Measurements from ENCODE around the gene ADAMTS2.
A peak's percentile ranks its signal among the peaks of the same experiment; 100 is the strongest.

The ADAMTS2 gene

DNA sequence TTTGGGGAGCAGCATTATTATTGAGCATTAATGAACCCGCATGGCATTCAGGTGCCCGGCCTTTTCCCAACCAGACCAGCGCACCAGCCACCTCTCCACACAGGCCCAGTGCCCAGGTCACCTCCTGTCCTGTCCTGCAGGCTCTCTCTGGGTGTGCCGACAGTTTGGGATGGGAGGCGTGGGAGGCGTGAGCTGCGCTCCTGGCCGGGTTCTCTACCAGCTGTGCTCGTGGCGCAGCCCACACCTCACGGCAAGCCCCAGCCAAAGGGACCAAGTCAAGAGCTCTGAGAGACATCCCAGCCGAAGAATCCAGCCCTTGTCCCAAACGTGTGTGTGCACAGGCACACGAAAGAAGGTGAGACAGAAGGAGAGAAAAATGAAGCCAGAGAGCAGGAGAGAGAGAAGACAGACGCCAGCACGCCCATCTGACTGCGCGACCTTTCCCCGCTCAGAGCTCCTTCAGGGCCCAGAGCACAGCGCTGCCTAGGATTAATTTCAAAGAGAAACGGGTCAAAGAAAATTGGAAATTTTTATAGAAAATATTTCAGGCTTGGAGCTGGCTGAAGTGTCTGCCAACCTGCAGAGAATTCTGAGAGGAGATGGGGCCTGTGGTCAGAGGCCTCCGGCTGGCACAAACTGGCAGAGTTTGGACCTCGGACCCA is 81.7 kb downstream of the ADAMTS2 start:
- no peak for DNase-seq

DNA sequence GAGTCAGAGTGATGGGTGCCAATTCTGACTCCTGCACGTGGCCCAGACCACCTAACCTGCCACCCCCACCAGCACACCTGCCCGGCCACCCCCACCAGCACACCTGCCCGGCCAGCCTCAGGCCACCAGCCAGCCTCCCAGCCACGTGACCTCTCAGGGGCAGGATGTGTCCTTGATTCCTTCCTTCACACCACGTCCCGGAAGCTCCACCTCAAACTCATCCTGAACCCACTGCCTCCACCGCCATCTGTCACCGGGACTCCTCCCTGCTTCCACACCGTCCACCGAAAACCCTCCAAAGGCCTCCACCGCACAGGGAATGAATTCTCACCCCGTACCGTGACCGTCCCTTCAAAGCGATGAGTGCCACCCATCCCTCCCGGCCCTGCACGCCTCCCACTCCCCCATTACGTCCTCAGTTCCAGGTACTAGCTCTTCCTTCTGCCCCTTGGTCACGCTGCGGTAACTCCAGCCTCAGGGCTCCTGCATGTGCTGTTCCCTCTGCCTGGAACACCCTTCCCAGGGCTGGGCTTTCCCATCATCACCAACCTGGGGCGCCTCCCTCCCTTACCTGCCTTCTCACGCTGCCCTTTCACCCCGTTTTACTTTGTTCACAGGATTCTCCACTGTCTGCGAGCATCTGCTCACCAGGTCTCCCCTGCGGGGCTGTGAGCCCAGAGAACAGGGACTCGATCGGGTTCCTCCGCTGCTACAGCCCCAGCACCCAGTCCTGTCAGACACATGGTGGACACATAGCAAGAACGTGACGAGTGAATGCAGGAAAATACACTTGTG is 82.9 kb downstream of the ADAMTS2 start:
- no peak for DNase-seq

DNA sequence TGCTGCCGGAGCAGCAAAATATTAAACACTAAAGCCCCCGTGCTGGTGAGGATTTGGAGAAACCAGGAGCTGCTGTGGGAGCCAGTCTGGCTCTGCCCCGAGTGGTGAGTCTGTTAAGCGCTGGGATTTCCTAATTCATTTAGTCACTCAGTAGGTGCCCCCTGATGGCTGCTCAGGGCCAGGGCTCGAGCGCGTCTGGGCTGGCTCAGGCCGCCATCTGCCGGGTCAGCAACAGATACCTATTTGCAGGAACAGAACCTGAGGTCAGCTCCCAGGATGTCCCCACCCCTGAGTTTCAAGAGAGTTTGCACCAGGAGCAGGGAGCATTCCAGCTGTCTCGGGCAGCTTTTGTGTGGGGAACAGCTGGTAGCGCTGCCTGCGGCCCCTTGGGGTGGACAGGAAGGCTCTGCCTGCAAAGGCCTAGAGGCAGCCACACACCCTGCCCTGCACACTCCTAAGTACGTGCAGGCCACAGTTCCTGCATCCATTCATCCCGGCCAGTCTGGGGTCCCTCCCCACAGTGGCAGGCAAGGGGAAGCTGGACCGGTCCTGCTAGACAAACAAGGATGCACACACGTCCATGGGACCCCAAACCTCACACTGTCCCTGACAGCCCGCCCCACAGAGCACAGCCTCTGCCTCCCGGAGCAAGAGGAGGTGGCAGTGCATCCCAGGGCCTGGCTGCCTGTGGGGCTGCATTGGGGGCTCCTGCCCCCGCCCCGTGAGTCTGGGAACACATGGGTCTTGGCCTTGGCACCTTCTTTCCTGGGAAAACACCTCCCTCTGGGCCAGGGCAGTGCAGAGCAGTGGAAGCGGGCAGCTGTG is 83.7 kb downstream of the ADAMTS2 start:
- peak; percentile 13 for DNase-seq

DNA sequence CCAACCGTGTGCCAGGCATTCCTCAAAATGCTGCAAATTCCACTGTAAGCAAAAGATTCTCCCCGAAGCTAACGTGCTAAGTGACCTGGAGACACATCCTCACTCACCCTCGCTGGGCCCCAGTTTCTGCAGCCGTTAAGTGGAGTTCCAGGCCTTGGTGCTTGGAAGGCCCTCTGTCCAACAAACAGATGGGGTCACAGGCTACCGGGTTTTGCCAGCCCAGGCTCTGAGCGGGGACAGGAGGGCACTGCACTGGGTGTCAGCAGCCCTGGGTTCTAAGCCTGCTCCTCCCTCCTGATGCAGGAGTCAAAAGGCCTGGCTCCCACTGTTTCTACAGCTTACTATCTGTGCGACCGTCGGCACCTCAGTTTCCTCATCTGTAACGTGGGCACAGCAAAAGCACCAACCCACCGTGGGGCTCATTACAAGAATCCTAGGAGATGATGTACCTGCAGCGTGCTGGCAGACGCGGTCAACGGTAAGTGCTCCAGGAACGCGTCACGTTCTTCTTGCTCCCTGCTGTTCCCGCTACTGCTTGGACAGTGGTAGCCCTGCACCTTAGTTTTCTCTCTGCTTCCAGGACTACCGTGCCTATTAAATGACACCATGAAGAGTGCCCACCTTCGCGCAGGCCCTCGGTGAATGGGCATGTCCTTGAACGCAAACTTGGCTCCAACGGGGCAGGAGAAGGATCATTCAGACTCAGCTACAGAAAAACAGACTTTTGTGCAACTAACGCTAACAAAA is 84.8 kb downstream of the ADAMTS2 start:
- no peak for DNase-seq

DNA sequence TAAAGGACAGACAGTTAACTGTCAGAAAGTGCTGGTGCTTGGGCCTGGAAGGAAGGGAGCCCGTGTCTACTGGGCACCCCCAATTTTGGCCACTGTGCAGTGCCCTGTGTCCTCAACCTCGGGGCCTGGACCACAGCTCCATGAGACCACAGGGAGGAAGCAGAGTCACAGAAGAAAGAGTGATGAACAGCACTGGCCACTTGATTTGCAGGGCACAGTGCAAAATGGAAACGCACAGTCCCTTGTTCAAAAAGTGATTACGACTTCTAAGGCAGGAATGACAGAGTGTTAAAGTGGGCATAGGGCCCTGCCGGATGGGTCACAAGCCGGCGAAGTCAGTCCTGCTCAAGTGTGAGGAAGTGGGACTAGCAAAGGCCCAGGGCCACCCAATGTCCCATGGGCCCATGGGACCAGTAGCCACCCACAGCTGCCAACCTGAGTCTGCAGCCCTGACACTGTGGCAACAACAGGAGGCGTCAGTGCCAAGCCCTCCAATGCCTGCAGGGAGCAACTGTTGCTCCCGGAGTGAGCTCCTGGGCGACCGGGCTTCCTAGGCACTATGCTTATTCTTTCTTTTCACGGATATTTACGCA is 85.4 kb downstream of the ADAMTS2 start:
- no peak for DNase-seq

DNA sequence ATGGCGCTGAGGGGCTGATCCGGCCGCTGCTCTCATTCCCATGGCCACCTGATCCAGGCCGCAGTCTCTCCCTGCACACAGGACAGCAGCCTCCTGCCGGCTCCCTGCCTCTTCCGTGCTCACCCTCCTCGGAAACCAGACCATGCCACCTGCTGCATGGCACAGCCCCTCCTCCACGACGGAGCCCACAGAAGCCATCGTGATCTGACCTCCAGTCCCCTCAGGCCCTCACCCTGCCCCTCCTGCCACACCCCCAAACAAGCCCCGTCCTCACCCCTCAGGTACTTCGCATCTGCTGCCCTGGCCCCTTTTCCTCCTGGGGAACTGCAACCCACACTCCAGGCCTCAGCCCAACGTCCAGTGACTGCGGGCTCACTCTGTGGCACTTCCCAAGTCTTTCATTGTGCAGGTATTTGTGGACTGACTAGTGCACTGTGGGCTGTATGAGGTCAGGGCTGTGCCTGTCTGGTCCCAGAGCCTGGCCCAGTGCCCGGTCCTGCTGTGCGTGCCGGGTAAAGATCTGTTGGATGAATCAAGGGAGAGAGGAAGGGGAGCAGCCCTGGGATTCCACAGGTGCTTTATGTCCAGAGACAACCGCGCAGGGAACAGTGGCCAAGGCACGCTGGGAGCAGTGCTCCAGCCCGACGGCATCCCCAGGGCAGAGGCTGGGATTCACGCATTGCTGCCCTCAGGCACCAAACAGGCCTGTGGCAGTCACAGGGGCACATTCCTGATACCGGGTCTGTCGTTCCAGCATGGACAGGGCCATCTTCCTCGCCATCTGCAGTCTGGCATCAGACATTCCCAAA is 86.1 kb downstream of the ADAMTS2 start:
- no peak for DNase-seq

DNA sequence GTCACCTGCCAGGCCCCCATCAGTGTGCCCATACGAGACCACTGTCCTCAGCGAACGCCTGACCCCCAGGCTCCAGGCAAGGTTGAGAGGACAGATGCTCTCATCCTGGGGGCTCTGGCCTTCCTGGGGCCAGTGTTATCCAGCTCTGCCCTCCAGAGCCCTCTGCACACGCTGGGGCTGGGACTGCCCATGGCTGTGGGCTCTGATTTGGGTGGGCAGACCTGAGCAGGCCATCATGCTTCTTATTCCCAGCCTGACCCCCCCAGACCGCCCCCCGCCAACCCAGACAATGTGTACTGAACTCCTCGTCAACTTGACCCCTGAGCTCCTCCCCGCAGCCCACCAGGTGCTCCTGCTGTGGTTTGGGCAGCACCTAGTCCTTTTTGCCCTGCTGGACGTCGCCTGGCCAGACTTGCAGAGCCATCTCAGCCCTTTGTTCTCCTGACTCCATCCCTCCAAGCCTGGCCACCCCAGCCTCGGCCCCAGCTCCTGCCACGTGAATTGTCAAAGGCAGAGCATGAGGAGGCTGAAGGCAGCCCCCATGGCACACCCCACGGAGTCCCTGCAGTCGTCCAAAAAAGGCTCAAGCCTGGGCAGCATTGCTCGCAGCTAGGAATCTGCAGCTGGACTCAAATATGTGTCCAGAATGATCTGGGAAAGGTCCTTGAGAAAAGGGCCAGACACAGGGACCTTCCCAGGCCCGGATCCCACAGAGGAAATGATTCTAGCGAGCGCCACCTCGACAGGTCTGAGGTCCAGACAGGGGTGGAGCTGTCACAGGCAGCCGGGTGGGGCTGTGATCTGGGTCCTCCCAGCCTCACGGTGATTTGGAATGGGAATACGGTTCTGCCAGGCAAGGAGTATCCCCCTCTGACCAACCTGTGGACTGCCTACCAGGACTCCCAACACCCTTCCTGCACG is 87.0 kb downstream of the ADAMTS2 start:
- no peak for DNase-seq

DNA sequence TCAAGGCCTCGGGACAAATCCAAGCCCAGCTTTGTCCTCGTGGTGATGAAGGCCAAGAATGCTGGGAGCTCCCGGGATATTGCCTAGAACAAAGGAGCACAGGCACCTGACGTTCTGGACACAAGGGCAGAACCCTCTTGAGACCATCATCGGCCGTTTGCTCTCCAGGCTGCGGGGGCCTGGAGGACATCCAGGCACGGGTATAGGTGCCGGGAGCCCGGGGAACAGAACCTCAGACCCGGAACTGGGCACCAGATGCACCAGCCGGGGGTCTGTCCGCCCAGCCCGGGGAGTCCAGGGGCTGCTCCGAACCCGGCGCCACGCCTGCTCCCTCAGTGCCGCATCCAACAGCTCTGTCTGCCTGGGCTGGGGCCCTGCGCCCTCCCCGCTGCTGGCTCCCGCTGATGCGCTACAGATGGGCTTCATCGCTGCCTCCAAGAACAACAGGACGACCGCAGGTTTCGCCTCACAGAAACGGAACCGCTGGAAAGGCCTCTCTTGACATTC is 88.0 kb downstream of the ADAMTS2 start:
- DNase-seq = no peak

DNA sequence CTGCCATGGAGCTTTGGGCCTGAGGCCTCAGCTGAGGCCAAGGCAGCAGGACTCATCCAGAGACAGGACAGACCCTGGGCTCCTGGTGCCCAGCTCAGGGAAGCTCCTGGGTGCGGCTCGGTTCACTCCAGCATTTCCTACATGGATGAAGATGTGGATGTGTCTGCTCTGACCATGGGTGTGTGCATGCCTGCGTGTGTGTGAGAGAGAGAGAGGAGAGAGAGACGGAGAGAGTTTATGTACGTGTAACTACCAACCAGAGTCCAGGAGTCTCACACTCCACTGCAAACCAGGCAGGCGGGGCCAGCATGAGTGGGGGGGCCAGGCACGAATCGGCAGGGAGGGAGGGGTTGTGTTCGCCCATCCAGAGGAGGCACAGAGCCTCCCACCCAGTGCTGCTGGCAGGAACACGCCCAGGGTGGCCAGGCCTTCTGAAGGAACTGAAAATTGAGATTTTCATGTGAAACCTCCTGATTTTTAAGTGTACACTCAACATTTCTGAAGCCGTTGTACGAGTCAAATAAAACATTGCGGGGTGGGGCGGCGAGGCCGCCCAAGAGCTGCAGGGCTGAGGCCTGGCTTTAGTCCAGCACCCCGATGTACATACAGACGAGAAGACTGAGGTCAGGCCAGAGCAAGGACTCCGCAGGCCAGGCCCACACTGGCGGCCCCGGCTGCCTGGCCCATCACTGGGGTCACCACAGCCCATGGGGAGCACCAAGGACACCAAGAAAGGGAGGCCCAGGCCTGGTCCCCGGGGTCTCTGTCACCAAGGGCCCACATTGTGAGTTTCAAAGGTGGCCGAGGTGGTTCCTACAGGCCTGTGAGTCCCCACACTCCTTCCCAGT is 88.7 kb downstream of the ADAMTS2 start:
- DNase-seq = no peak

DNA sequence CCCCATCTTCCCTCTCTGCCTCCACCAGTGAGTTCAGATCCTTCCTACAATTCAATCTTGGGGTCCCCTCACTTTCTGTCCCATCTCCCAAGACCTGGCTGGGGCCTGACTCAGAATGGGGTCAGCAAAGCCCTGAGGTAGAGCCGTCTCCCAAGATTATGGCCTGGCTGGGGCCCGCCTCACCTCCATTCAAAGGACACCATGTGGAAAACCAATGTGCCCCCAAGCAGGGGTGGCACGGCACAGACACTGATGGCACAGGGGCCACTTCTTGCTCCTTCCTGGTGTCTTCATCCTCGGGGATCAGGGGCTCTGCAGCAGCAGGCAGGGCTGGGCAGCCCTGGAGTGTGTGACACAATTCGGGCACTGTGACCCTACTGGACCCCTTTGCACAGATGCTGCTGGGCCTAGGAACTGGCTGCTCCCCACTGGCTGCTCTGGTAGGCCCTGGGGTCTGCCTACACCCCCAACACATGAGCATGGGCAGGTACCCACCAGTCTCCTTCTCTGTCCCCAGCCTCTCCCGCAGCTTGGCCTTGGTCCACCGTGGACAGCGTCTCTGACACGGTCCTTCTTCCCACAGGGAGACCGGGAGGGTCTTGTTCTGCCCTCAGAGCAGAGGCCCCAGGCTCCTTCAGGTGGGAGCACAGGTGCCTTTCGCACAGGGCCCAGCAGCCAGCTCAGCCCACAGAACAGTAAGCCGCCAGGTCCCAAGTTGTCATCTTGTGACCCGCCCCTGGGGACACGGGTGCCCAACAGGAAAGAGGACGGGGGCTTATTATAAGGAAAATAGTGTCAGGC is 89.5 kb downstream of the ADAMTS2 start:
- no peak for DNase-seq

DNA sequence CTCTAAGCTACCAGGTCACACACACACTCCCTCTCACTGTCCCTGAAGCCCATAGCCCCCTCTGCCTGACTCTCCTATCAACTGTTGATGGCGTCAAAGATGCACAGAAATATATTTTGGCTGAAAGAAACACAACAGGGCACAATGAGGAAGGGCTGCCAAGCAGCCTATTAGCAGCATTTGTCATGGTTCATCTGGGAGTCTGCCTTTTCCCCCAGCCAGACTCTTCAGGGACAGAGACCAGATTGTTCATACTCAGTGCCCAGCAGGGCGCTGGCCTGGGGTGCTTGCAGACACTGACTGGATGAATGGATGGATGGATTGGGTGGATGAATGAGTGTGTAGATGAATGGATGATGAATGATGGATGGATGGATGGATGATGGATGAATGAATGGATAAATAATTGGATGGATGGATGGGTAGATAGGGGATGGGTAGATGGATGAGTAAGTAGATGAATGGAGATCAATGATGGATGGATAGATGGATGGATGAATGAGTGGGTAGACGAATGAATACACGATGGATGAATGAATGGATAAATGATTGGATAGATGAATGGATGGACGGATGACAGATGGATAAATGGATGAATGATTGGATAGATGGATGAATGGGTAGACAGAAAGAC is 90.5 kb downstream of the ADAMTS2 start:
- DNase-seq = no peak

DNA sequence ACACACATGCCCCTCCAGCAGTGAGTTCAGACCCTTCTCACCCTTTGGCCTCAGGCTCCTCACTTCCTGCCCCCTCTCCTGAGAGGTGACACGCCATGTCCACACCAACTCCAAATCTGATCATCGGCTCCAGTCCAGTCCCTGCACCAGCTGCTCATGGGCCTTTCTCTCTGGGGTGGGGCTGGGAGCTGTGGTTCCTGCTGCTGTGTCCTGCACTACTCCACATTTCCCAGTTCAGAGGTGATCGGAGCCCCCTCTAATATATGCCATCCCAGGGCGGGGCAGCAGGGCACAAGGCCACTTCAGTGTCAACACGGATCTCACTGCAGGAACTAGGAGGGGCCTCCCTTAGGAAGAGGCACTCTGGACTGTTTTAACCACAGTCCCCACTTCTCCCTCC is 91.5 kb downstream of the ADAMTS2 start:
- no peak for DNase-seq

DNA sequence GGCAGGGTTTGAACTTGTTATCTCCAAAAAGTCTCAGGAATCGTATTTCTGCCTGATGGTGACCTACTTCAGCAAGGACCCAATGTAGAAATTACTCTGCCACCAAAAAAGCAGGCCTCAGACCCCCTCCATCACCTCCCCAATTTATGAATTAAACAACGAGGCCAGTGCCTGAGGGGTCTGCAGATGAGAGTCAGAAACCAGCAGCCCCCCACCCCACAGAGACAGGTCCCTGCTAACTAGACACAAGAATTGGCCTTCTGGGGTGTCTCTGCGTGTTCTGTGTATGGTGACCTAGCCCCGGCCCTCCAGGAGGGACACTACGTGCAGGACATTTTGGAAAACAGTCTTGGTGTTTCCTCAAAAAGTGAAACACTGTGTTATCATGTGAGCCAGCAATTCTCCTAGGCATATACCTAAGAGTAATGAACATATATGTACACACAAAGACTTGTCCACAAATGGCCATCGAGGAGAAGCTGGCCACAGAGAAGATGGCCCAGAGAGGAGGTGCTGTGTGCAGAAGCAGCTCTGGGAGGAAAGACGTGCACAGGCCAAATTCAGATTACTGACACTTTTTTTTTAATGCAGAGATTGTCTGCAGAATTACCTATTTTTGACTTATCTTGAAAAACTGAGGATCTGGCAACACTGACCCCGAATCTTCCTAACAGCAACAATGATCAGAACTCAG is 93.8 kb downstream of the ADAMTS2 start:
- no peak for DNase-seq

DNA sequence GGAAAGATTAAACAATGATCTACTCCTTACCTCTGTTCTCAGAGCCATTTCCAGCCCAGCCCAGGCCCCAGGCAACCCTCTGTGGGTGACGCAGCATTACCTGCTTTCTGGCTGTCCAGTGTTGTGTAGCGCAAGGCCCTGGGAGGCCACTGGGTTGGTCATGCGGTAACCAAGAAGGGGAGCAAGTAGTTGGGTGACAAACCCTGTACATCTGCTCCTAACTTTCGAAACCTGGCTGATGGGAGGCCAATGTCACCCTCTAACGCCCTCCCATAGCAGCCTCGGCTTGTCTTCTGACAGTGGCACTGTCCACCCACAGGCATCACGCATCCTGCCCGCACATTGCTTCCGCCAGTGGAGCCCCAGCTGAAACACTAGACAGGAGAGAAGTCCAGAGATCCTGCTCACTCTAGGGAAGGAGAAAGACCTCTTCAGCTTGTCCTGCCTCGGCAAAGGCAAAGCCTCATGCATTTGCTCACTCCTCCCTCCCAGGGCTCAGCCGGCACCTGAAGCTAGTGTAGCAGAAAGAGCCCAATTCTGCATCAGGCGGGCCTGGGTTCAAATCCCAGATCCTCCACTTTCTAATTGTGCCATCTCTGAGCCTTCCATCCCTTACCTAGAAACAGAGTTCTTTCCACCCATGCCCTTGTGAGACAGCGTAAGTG is 94.6 kb downstream of the ADAMTS2 start:
- DNase-seq = no peak

DNA sequence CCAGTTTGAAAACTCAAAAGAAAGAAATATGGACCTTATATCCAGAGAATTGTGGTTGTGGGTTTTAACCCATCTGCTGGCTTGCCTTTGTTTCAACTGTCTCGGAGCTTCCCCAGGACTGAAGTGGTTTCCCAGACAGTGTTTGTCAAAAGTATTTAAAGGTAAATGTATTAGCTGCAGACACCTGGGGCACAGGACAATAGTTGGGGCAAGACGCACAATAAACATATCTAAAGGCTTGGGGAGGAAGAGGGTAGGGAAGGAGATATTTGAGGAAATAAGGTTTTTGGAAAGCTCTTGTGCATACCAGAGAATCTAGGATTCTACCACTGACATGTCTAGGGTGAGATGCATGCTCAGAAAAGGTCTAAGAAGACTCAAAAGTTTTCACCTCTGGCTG is 99.0 kb downstream of the ADAMTS2 start:
- DNase-seq = no peak

DNA sequence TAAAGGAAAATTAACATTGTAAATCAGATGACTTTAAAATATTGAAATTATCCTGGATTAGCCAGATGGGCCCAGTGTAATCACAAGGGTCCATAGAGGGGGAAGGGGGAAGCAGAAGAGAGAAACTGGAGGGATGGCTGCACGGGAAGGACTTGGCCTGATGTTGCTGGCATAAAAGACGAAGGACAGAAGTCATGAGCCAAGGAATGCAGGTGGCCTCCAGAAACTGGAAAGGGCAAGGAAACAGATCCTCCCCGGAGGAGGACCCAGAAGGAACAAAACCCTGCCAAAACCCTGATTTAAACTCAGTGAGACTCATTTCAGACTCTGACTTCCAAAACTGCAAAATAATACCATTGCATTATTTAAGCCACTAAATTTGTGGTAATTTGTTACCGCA is 100.2 kb downstream of the ADAMTS2 start:
- DNase-seq = no peak

DNA sequence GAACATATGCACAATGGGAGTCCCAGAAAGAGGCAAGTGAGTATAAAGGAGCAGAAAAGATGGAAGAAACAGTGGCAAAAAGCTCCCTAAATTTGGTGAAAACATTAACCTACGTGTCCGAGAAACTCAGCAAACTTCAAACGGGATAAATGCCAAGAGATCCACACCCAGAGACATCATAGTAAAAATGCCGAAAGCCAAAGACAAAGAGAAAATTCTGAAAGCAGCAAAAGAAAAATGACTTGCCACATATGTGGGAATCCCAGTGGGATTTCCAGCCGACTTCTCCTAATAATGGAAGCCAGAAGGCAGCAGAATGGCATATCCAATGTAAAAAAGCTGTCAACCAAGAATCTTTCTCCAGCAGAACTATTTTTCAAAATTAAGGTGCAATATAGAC is 101.2 kb downstream of the ADAMTS2 start:
- no peak for DNase-seq

Data from inflammatory macrophage treated with lipopolysaccharide for 4 hours (primary cell).